GM18861 (cell line): ENCODE data around the gene KRTAP10-1.
"Not testable (repeated sequence)": the region's sequence is repeated elsewhere in the genome, so short reads cannot be mapped to it uniquely, and the experiment has no call there.

Experiments used
- ATAC-seq: cut with Tn5 transposase; IDR thresholded peaks from one replicate; pipeline ENCODE4 v1.9.1; 2021; ENCODE audit not compliant: unreplicated experiment

KRTAP10-1 gene

GRCh38 chr21:44539991-44540666 is at the start of gene KRTAP10-1:
Gene KRTAP10-1 (minus strand): TSS chr21:44540195. CDS start chr21:44540150, 45 bp downstream.
- no peak for ATAC-seq

- no peak for ATAC-seq
Measured at GRCh38 chr21:44589094-44589493, 49.1 kb upstream of the KRTAP10-1 start.

- ATAC-seq, result no peak
Measured at GRCh38 chr21:44585892-44586291, 45.9 kb upstream of the KRTAP10-1 start.

- ATAC-seq, result no peak
Measured at GRCh38 chr21:44583800-44584147, 43.8 kb upstream of the KRTAP10-1 start.

GRCh38 chr21:44583089-44583799 is 43.2 kb upstream of the KRTAP10-1 start:
- ATAC-seq, result no peak

GRCh38 chr21:44582055-44582454 is 42.1 kb upstream of the KRTAP10-1 start:
- ATAC-seq, result no peak

GRCh38 chr21:44581158-44581557 is 41.2 kb upstream of the KRTAP10-1 start:
- no peak for ATAC-seq

- ATAC-seq, result not testable (repeated sequence)
Measured at GRCh38 chr21:44580231-44580821, 40.3 kb upstream of the KRTAP10-1 start, which contains the start of gene KRTAP10-5. Gene KRTAP10-5 (minus strand): TSS chr21:44580604. CDS start chr21:44580578, 26 bp downstream.

GRCh38 chr21:44579833-44580144 is 39.8 kb upstream of the KRTAP10-1 start:
- no peak for ATAC-seq

GRCh38 chr21:44579056-44579832 is 39.2 kb upstream of the KRTAP10-1 start:
- no peak for ATAC-seq

GRCh38 chr21:44578371-44579055 is 38.5 kb upstream of the KRTAP10-1 start:
- ATAC-seq, result no peak

GRCh38 chr21:44576025-44576420 is 36.0 kb upstream of the KRTAP10-1 start:
- no peak for ATAC-seq

GRCh38 chr21:44575307-44576024 is 35.5 kb upstream of the KRTAP10-1 start:
- ATAC-seq, result no peak

- ATAC-seq, result no peak
Measured at GRCh38 chr21:44574457-44575306, 34.7 kb upstream of the KRTAP10-1 start.

GRCh38 chr21:44573630-44574456 is 33.8 kb upstream of the KRTAP10-1 start, which contains the start of gene KRTAP10-4:
Gene KRTAP10-4 (plus strand): TSS chr21:44573729. CDS start chr21:44573759, 30 bp downstream.
- ATAC-seq, result not testable (repeated sequence)

GRCh38 chr21:44572959-44573583 is 33.1 kb upstream of the KRTAP10-1 start:
- no peak for ATAC-seq

- ATAC-seq, result no peak
Measured at GRCh38 chr21:44571844-44572782, 32.1 kb upstream of the KRTAP10-1 start.
